GM12878 (cell line): ENCODE data around the gene ZCWPW2. TPM values are rescaled to one million over a fixed set of nuclear protein-coding genes. Genes with fewer than 3 reads are reported as not detected.

ENCODE experiments used
- ATAC-seq: fragments of 200-7000 bp; cut with Tn5 transposase; 3 replicates; pipeline ENCODE4 v1.9.1; 2020; ENCODE audit warnings: mild to moderate bottlenecking, moderate library complexity
- BruUV-seq: library from RNA; stranded (reverse); fragments of 400-500 nt; replicated peaks from 2 replicates; lab custom pipeline; 2021; lab: Mats Ljungman, UMichigan
- CTCF ChIA-PET: fragments of 300-600 bp; sonication (Branson Sonifier 250); formaldehyde crosslinking; extraction: SDS; loops from one replicate; lab custom pipeline; 2021; ENCODE audit warnings: inconsistent platforms; lab: Yijun Ruan, JAX
- POLR2A ChIA-PET: fragments of 350-600 bp; formaldehyde crosslinking; extraction: SDS; loops from one replicate; lab custom pipeline; 2021; ENCODE audit warnings: inconsistent platforms; lab: Charles Lee
- RAD21 ChIA-PET: fragments of 300-600 bp; sonication (Branson Sonifier 250); formaldehyde crosslinking; loops from one replicate; lab custom pipeline; 2023; ENCODE audit warnings: antibody characterized with exemption; ENCODE audit not compliant: unreplicated experiment; lab: Charles Lee
- SMC1A ChIA-PET: fragments of 300-600 bp; sonication (Branson Sonifier 250); formaldehyde crosslinking; loops from one replicate; lab custom pipeline; 2023; ENCODE audit not compliant: unreplicated experiment, uncharacterized antibody; lab: Charles Lee
- DNase-seq: peaks from one replicate; pipeline ENCODE4 v3.0.0-alpha.2; 2011; ENCODE audit warnings: low read depth, low spot score
- FAIRE-seq: peaks from 3 replicates; lab custom pipeline; 2011; peaks lifted over from hg19 to GRCh38; lab: Jason Lieb, UNC
- H2AFZ ChIP-seq: 2 replicates; pipeline ENCODE4 v1.6.0; 2011; ENCODE audit warnings: low read depth, low read length, control low read depth; ENCODE audit not compliant: control insufficient read depth
- H3K27ac ChIP-seq: 2 replicates; pipeline ENCODE4 v1.5.1; 2011; ENCODE audit warnings: control low read depth; ENCODE audit not compliant: control insufficient read depth, insufficient read depth
- H3K27me3 ChIP-seq, 2 experiments: replicated peaks in 1 of 2; 2 replicates each; pipeline versions ENCODE4 v1.6.0 to v1.6.1; 2011; ENCODE audit warnings: low read length in 1 of 2; ENCODE audit not compliant: control insufficient read depth in 2 of 2, insufficient read depth in 2 of 2
- H3K36me3 ChIP-seq, 2 experiments: 2 replicates each; pipeline ENCODE4 v1.5.1; 2011; ENCODE audit warnings: low read length in 1 of 2; ENCODE audit not compliant: control insufficient read depth in 2 of 2, insufficient read depth in 2 of 2
- H3K4me1 ChIP-seq: 2 replicates; pipeline ENCODE4 v1.6.1; 2011; ENCODE audit warnings: mild to moderate bottlenecking, low read length, moderate library complexity, mixed read lengths; ENCODE audit not compliant: control insufficient read depth, insufficient read depth
- H3K4me2 ChIP-seq: 2 replicates; pipeline ENCODE4 v1.6.0; 2011; ENCODE audit warnings: control low read depth; ENCODE audit not compliant: control insufficient read depth, insufficient read depth
- H3K4me3 ChIP-seq: fragments of 200-600 bp; sonication (generic); 2 replicates; pipeline ENCODE4 v1.5.1; 2016
- H3K79me2 ChIP-seq: 2 replicates; pipeline ENCODE4 v1.6.0; 2011; ENCODE audit warnings: low read length; ENCODE audit not compliant: control insufficient read depth, insufficient read depth
- H3K9ac ChIP-seq: 2 replicates; pipeline ENCODE4 v1.8.0; 2011; ENCODE audit warnings: low read length, control low read depth, mixed read lengths; ENCODE audit not compliant: control insufficient read depth, insufficient read depth
- H3K9me3 ChIP-seq: replicated peaks from 3 replicates; pipeline ENCODE4 v1.5.1; 2011; ENCODE audit warnings: mild to moderate bottlenecking, low read length; ENCODE audit not compliant: control insufficient read depth, insufficient read depth
- H4K20me1 ChIP-seq: 2 replicates; pipeline ENCODE4 v1.6.0; 2011; ENCODE audit not compliant: control insufficient read depth, insufficient read depth
- BMI1 ChIP-seq: fragments of 450-650 bp; IDR thresholded peaks from 2 replicates; pipeline ENCODE4 v1.6.1; 2016; ENCODE audit warnings: mild to moderate bottlenecking, moderate library complexity, borderline replicate concordance
- BRCA1 ChIP-seq: IDR thresholded peaks from 2 replicates; pipeline ENCODE4 v1.6.1; 2011; ENCODE audit warnings: low read depth, low read length, improper control_type of control experiment
- CBFB ChIP-seq: IDR thresholded peaks from 2 replicates; pipeline ENCODE4 v1.6.1; 2016; ENCODE audit warnings: antibody characterized with exemption, low read depth
- CUX1 ChIP-seq: IDR thresholded peaks from 2 replicates; pipeline ENCODE4 v1.6.1; 2012; ENCODE audit warnings: improper control_type of control experiment, low read depth, low read length; ENCODE audit not compliant: insufficient replicate concordance
- GATAD2B ChIP-seq: fragments of 450-650 bp; conservative IDR thresholded peaks from 2 replicates; pipeline ENCODE4 v1.6.1; 2017; ENCODE audit warnings: low read depth, mild to moderate bottlenecking, moderate library complexity
- NFYA ChIP-seq: IDR thresholded peaks from 2 replicates; pipeline ENCODE4 v1.6.1; 2011; ENCODE audit warnings: low read depth, mild to moderate bottlenecking, low read length, improper control_type of control experiment, borderline replicate concordance
- PAX5 ChIP-seq: IDR thresholded peaks from 2 replicates; pipeline ENCODE4 v1.6.1; 2011; ENCODE audit warnings: low read depth, low read length, borderline replicate concordance
- SMARCA5 ChIP-seq: fragments of 450-650 bp; IDR thresholded peaks from 2 replicates; pipeline ENCODE4 v1.6.1; 2017; ENCODE audit warnings: mild to moderate bottlenecking
- TCF7 ChIP-seq: IDR thresholded peaks from 2 replicates; pipeline ENCODE4 v1.6.1; 2014; ENCODE audit warnings: antibody characterized with exemption, borderline replicate concordance
- WGBS: methylation state at CpG from one replicate; pipeline ENCODE4 v1.1.6; 2016; ENCODE audit warnings: low lambda C conversion rate; ENCODE audit not compliant: insufficient replicate concordance, insufficient coverage; ENCODE audit errors: missing lambda C conversion rate; 5-methylcytosine and 5-hydroxymethylcytosine counted together
- in situ Hi-C: fragments of 300-500 bp; cut with MboI; formaldehyde crosslinking; loops from 9 replicates; pipeline ENCODE4 v1.14.3; 2018; ENCODE audit warnings: mixed read lengths
- intact Hi-C: fragments of 100-400 bp; cut with micrococcal nuclease; formaldehyde crosslinking; loops from one replicate; pipeline ENCODE4 v1.14.2; 2022; ENCODE audit not compliant: unreplicated experiment
- polyA plus RNA-seq, 11 experiments: library from polyadenylated mRNA; depleted of rRNA in 4 of 11; unstranded in 6 of 11; stranded (reverse) in 5 of 11; fragments of >200 nt; fragmentation: Nextera tagmentation in 4 of 11; fragmentation: Illumina TruSeq in 1 of 11; extraction: Ambion mirVana in 4 of 11; extraction: Trizol in 1 of 11; gene quantifications; 1 replicate in 1 of 11; 2 replicates in 10 of 11; pipeline versions ENCODE4 v1.2.1 to v1.2.3, GENCODE V29; 2011 to 2016; ENCODE audit warnings: inconsistent platforms in 2 of 11, missing spikeins in 2 of 11, low read depth in 1 of 11
- total RNA-seq, 4 experiments: library from RNA; depleted of rRNA in 3 of 4; stranded (reverse); fragments of >200 nt in 3 of 4; fragmentation: Illumina TruSeq in 1 of 4; extraction: Trizol in 1 of 4; gene quantifications; 2 replicates each; pipeline versions ENCODE4 v1.2.1 to v1.2.3, GENCODE V29; 2013 to 2021

The ZCWPW2 gene
- total and polyA plus RNA-seq, 10 of the 15 experiments (the other 5 are each of a cell fraction or from before 2014, with no cell fraction given): 0.09 to 0.38 (median 0.22) TPM; not detected in 3

DNA sequence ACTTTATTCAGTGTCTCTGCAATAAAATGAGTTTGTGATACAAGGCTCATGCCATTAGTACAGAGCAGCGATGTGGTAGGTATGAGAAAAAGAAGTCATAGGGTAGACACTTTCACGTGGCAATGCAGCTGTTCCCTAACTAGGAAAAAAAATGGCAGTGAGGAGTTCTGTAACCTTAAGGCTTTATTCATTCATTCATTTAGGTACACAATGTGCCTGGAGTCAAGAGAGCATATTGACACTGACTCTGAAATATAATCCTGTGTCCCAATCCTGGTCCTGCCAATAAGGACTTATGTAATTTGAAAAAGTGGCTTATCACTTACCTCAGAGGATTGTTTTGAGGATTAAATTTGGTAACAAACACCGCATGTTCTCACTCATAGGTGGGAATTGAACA, 173.1 kb downstream of the ZCWPW2 start:
- POLR2A ChIA-PET: no interaction called here
- CTCF ChIA-PET: no interaction called here
- Histone ChIP-seq H3K27ac (no peak overlapping the region), H2AFZ (no peak overlapping the region), H3K4me1 (no peaks in the 10 kb centered on the region), H3K4me2 (no peak overlapping the region), H3K27me3 (no peaks in the 10 kb centered on the region), H3K9me3 (no peaks in the 10 kb centered on the region), H3K36me3 (no peaks in the 10 kb centered on the region), H3K79me2 (no peaks in the 10 kb centered on the region)
- SMC1A ChIA-PET: no interaction called here
- BruUV-seq: no TSS peak
- intact Hi-C loops (no loop called here), in situ Hi-C loops (no loop called here)
- no peak for FAIRE-seq
- no peak for TF ChIP-seq TCF7
- no peak for TF ChIP-seq BRCA1
- no peak for TF ChIP-seq PAX5
- no peak for TF ChIP-seq NFYA
- TF ChIP-seq BMI1: no peak
- no peak for TF ChIP-seq GATAD2B
- no peak for TF ChIP-seq SMARCA5
- TF ChIP-seq CBFB: no peak
- no peak for TF ChIP-seq CUX1
- TF ChIP-seq, all 136 proteins: peak for 0
- ATAC-seq: no peak
- no peaks in the 10 kb centered on the region for H4K20me1 ChIP-seq
- WGBS: 12% methylated on average over 3 of the region's 3 CpGs
- H3K9ac ChIP-seq: no peak overlapping the region
- RAD21 ChIA-PET: no interaction called here
- H3K4me3 ChIP-seq: no peak overlapping the region
- no peak for DNase-seq
